NT2/D1 (cell line): ENCODE measurements around the gene NMBR.

Experiments used
- SUZ12 ChIP-seq: IDR thresholded peaks from 2 replicates; pipeline ENCODE4 v1.6.1; 2011; ENCODE audit not compliant: insufficient read length, insufficient read depth; ENCODE audit errors: extremely low read depth
- YY1 ChIP-seq: IDR thresholded peaks from 2 replicates; pipeline ENCODE4 v1.6.1; 2011; ENCODE audit not compliant: insufficient read length, insufficient read depth
- ZNF274 ChIP-seq: IDR thresholded peaks from 2 replicates; pipeline ENCODE4 v1.6.1; 2011; ENCODE audit warnings: mild to moderate bottlenecking, low read depth, low read length

- no peak for TF ChIP-seq ZNF274
- TF ChIP-seq SUZ12: no peak
- no peak for TF ChIP-seq YY1
These were observed 37.4 kb upstream of the NMBR start for GRCh38 chr6:142184307-142184706.
